ENCODE measurements around the gene SCG2.

The SCG2 gene

GRCh38 chr2:223563462-223563861 lies 38.7 kb downstream of the SCG2 start:
- DNase-seq, result peak; percentile 80

GRCh38 chr2:223562078-223562477 lies 40.1 kb downstream of the SCG2 start:
- no peak for DNase-seq

GRCh38 chr2:223560749-223561435 lies 41.3 kb downstream of the SCG2 start:
- peak; percentile 78 for DNase-seq

- no peak for DNase-seq
These were observed 43.2 kb downstream of the SCG2 start for GRCh38 chr2:223558970-223559369.

- no peak for DNase-seq
These were observed 47.2 kb downstream of the SCG2 start for GRCh38 chr2:223554923-223555322.

- DNase-seq, result no peak
These were observed 52.9 kb downstream of the SCG2 start for GRCh38 chr2:223549215-223549614.

- DNase-seq, result no peak
These were observed 54.0 kb downstream of the SCG2 start for GRCh38 chr2:223548194-223548593.

Measured in NCI-H345 (cell line).